ENCODE data around the gene HS3ST2.
"Not testable (repeated sequence)": the region's sequence is repeated elsewhere in the genome, so short reads cannot be mapped to it uniquely, and the experiment has no call there.

DNA sequence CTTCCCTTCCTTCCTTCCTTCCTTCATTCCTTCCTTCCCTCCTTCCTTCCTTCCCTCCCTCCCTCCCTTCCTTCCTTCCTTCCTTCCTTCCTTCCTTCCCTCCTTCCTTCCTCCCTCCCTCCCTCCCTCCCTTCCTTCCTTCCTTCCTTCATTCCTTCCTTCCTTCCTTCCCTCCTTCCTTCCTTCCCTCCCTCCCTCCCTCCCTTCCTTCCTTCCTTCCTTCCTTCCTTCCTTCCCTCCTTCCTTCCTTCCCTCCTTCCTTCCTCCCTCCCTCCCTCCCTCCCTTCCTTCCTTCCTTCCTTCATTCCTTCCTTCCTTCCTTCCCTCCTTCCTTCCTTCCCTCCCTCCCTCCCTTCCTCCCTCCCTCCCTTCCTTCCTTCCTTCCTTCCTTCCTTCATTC is 4.8 kb downstream of the HS3ST2 start:
- TF ChIP-seq, protein P1, sequence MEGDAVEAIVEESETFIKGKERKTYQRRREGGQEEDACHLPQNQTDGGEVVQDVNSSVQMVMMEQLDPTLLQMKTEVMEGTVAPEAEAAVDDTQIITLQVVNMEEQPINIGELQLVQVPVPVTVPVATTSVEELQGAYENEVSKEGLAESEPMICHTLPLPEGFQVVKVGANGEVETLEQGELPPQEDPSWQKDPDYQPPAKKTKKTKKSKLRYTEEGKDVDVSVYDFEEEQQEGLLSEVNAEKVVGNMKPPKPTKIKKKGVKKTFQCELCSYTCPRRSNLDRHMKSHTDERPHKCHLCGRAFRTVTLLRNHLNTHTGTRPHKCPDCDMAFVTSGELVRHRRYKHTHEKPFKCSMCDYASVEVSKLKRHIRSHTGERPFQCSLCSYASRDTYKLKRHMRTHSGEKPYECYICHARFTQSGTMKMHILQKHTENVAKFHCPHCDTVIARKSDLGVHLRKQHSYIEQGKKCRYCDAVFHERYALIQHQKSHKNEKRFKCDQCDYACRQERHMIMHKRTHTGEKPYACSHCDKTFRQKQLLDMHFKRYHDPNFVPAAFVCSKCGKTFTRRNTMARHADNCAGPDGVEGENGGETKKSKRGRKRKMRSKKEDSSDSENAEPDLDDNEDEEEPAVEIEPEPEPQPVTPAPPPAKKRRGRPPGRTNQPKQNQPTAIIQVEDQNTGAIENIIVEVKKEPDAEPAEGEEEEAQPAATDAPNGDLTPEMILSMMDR (IDR thresholded peaks at IDR 0.05) = not testable (repeated sequence)
- TF ChIP-seq ZFX (IDR thresholded peaks at IDR 0.05; ENCODE audit: borderline replicate concordance) = not testable (repeated sequence)
